ENCODE measurements around the gene VWC2.

- no peak for TF ChIP-seq CTCF (IDR thresholded peaks at IDR 0.05)
- TF ChIP-seq POLR2A (IDR thresholded peaks at IDR 0.05) = no peak
Observed at GRCh38 chr7:49852619-49853462, 79.4 kb downstream of the VWC2 start.

Data from lower leg skin (tissue), 3 donors.